Activated T-helper 1 cell treated with anti-CD3 and anti-CD28 coated beads, Interleukin-12 subunit alpha, Interleukin-12 subunit beta, Interleukin-2, Interleukin-4 antibody, amounts not matched to agents 30 ng/mL and 10 ng/mL and 1 ng/mL, durations not matched to agents 14 hours and 24 hours and 36 hours (primary cell): Measurements from ENCODE around the gene ABT1. TPM values are rescaled to one million over a fixed set of nuclear protein-coding genes. Genes with fewer than 3 reads are reported as not detected.

Experiments
- DNase-seq: peaks from one replicate; pipeline ENCODE4 v3.0.0; 2021; ENCODE audit warnings: low spot score
- H3K27ac Mint-ChIP-seq: one replicate; pipeline ENCODE4 v1.8.0; 2021; ENCODE audit warnings: mild to moderate bottlenecking, mixed read lengths
- H3K27me3 Mint-ChIP-seq: one replicate; pipeline ENCODE4 v1.8.0; 2022; ENCODE audit warnings: mild to moderate bottlenecking, moderate library complexity, mixed read lengths; ENCODE audit not compliant: insufficient read depth
- H3K36me3 Mint-ChIP-seq: one replicate; pipeline ENCODE4 v1.8.0; 2021; ENCODE audit warnings: low read depth, mixed read lengths
- H3K4me1 Mint-ChIP-seq: one replicate; pipeline ENCODE4 v1.8.0; 2021; ENCODE audit warnings: low read depth, mixed read lengths
- H3K4me3 Mint-ChIP-seq: one replicate; pipeline ENCODE4 v1.8.0; 2021; ENCODE audit warnings: mild to moderate bottlenecking, moderate library complexity, mixed read lengths
- H3K9me3 Mint-ChIP-seq: one replicate; pipeline ENCODE4 v1.8.0; 2021; ENCODE audit warnings: mixed read lengths
- intact Hi-C: fragments of 100-400 bp; cut with micrococcal nuclease; formaldehyde crosslinking; loops from one replicate; pipeline ENCODE4 v1.15.1; 2024
- total RNA-seq: library from RNA; stranded (reverse); gene quantifications from 2 replicates; pipeline ENCODE4 v1.2.3, GENCODE V29; 2022

Gene ABT1
- total RNA-seq, 1 donor from 2014 or later, result 32.6 TPM

DNA sequence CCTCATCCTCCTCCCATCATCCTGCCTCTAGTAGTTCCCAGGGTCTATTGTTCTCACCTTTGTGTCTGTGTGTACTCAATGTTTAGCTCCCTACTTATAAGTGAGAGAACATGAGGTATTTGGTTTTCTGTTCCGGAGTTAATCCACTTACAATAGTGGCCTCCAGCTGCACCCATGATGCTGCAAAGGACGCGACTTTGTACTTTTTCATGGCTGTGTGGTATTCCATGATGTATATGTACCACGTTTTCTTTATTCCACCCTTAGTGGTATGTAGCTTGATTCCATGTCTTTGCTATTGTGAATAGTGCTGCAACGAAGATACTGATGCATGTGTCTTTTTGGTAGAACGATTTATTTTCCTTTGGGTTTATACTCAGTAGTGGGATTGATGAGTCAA is 18.5 kb upstream of the ABT1 start:
- no peak overlapping the region for H3K4me3 Mint-ChIP-seq
- no peak for DNase-seq
- peaks cover 16% of the 10 kb centered on the region for H3K9me3 Mint-ChIP-seq
- intact Hi-C loops, result no loop called here
- no peak overlapping the region for H3K27ac Mint-ChIP-seq
- H3K27me3 Mint-ChIP-seq, result peaks cover 24% of the 10 kb centered on the region
- peaks cover 33% of the 10 kb centered on the region for H3K4me1 Mint-ChIP-seq
- H3K36me3 Mint-ChIP-seq, result no peaks in the 10 kb centered on the region

DNA sequence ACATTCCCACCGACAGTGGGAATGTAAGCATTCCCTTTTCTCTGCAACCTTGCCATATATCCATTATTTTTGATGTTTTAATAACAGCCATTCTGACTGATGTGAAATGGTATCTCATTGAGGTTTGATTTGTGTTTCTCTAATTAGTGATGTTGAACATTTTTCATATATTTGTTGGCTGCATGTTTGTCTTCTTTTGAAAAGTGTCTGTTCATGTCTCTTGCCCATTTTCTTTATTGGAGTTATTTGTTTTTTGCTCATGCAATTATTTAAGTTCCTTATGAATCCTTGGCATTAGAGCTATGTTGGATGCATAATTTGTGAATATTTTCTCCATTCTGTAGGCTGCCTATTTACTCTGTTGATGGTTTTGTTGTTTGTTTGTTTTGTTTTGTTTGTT is 18.0 kb upstream of the ABT1 start:
- Mint-ChIP-seq H3K9me3 (peaks cover 16% of the 10 kb centered on the region), H3K36me3 (no peaks in the 10 kb centered on the region), H3K4me3 (peak overlapping the region; percentile 36), H3K4me1 (peaks cover 30% of the 10 kb centered on the region), H3K27me3 (peaks cover 28% of the 10 kb centered on the region), H3K27ac (no peak overlapping the region)
- intact Hi-C loops, result no loop called here
- no peak for DNase-seq

DNA sequence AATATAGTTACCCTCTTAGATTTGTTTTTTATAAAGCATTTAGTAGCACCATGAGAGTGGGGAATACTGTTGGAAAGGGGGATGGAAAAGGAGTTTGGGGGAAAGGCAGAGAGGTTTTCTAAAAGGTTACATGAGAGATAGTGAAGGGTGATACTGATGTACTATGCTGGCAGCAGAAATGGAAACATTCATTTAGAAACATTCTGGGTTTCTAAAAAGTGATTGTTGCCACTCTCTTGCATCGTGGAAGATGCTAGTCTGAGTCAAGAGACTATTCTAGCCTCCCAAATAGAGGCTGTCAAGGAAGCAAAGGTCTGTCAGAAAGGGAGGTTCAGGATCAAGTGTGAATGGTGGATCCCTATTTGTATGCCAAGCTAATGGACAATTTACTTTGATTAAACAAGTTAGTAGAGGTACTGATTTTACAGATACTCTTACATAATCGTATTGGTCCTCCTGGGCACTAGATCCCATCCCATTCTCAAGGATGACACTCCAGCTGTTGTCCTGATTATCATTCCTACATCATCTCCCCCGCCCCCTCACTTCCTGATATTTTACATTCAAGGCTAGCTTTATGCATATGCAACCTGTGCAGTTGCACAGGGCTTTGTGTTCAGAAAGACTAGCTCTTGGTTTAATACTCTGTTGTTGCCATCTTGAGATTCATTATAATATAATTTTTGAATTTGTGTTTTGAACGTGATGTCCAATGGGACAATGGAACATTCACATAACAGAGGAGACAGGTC is 15.4 kb upstream of the ABT1 start:
- Mint-ChIP-seq H3K4me1 (peaks cover 23% of the 10 kb centered on the region), H3K27me3 (peaks cover 29% of the 10 kb centered on the region), H3K27ac (peak overlapping the region; percentile 6), H3K9me3 (peaks cover 16% of the 10 kb centered on the region), H3K4me3 (no peak overlapping the region), H3K36me3 (no peaks in the 10 kb centered on the region)
- DNase-seq, result no peak
- intact Hi-C loops, result loop anchor here (1.0 kb wide), 1 partner anchor 11 kb away; no protein-coding TSS in a partner anchor

DNA sequence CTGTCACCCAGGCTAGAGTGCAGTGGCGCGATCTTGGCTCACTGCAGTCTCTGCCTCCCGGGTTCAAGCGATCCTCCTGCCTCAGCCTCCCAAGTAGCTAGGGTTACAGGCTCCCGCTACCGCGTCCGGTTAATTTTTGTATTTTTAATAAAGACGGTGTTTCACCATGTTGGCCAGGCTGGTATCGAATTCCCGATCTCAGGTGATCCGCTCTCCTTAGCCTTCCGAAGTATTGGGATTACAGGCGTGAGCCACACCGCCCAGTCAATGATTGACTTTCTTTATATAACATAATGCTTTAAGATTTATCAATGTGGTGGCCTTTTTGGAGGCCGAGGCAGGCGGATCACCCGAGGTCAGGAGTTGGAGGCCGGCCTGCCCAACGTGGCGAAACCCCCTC is 7.8 kb upstream of the ABT1 start:
- Mint-ChIP-seq H3K27me3 (peaks cover 46% of the 10 kb centered on the region), H3K36me3 (no peaks in the 10 kb centered on the region), H3K9me3 (no peaks in the 10 kb centered on the region), H3K4me1 (peaks cover under 1% of the 10 kb centered on the region), H3K4me3 (no peak overlapping the region), H3K27ac (no peak overlapping the region)
- intact Hi-C loops, result no loop called here
- no peak for DNase-seq

DNA sequence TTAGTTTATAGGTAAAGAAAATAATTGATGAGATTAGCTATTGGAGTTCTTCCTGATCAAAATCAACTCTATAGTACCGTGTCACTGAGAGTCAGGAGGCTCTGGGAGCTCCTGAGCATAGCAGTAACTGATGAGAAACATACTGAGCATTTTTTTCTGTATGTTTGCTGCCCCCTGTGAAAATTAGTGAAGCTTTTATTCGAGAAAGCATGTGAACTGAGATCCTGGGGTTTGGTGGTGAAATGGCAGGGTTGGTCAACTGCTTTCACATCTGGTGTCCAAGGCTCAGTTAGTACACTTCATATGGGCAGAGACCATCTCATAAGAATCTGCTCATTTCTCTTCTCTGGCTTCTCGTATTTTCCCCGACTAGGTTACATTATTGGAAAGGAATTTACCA is 4.1 kb upstream of the ABT1 start:
- no peak for DNase-seq
- intact Hi-C loops, result loop anchor here (1.0 kb wide), 1 partner anchor 11 kb away; no protein-coding TSS in a partner anchor
- no peak overlapping the region for H3K27ac Mint-ChIP-seq
- peaks cover 12% of the 10 kb centered on the region for H3K4me1 Mint-ChIP-seq
- H3K4me3 Mint-ChIP-seq, result no peak overlapping the region
- H3K27me3 Mint-ChIP-seq, result peaks cover 49% of the 10 kb centered on the region
- H3K36me3 Mint-ChIP-seq, result peaks cover 2% of the 10 kb centered on the region
- no peaks in the 10 kb centered on the region for H3K9me3 Mint-ChIP-seq

DNA sequence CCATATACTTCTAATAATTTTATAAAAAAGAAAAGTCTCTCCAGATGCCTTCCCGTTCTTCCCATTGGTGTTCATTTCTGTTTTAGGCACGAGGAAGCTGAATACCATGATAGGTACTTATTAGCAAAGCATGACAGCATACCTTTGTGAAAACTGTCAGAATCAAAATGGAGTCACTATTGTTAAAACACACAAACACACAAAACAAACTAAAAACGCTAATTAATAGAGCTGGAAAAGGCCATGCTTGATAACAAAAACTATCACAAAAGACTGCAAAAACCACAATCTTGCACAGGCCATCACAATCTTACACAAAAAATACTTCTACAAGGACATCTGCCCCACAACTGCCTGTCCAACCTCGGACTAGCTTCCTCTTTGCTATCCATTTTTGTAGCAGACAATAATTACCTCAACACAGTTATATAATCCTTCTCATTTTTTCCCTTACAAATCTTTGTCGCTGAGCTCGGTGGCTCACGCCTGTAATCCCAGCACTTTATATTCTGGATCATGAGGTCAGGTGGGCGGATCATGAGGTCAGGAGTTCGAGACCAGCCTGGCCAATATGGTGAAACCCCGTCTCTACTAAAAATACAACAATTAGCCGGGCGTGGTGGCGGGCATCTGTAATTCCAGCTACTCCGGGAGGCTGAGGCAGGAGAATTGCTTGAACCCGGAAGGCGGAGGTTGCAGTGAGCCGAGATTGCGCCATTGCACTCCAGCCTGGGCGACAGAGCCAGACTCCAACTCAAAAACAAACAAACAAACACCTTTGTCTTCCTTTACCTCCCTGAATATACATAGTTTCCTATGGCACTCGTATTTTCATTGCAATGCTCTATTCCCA is 3.2 kb upstream of the ABT1 start:
- Mint-ChIP-seq H3K27me3 (peaks cover 49% of the 10 kb centered on the region), H3K4me1 (peaks cover 20% of the 10 kb centered on the region), H3K27ac (no peak overlapping the region), H3K4me3 (no peak overlapping the region), H3K36me3 (peaks cover 8% of the 10 kb centered on the region), H3K9me3 (no peaks in the 10 kb centered on the region)
- no peak for DNase-seq
- intact Hi-C loops, result no loop called here

DNA sequence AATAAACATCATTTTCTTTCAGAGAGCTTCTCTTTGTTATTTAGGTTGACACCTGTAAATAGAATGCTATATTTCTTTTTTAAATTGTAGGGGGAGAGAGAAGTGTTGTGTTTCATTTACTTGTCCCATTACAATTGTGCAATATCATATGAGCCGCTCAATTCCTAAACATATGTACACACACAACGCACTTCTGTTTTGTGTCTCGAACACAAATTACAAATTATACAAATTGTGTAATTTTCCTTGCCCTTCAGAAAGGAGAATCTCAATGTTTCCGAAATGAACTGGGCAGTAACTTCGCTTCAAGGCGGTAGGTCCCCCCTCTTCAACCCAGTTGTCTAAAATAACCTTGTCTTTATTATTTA is 2.6 kb upstream of the ABT1 start:
- peaks cover 46% of the 10 kb centered on the region for H3K27me3 Mint-ChIP-seq
- intact Hi-C loops, result no loop called here
- peaks cover 23% of the 10 kb centered on the region for H3K4me1 Mint-ChIP-seq
- H3K27ac Mint-ChIP-seq, result no peak overlapping the region
- H3K4me3 Mint-ChIP-seq, result no peak overlapping the region
- DNase-seq, result no peak
- H3K36me3 Mint-ChIP-seq, result peaks cover 11% of the 10 kb centered on the region
- H3K9me3 Mint-ChIP-seq, result no peaks in the 10 kb centered on the region

DNA sequence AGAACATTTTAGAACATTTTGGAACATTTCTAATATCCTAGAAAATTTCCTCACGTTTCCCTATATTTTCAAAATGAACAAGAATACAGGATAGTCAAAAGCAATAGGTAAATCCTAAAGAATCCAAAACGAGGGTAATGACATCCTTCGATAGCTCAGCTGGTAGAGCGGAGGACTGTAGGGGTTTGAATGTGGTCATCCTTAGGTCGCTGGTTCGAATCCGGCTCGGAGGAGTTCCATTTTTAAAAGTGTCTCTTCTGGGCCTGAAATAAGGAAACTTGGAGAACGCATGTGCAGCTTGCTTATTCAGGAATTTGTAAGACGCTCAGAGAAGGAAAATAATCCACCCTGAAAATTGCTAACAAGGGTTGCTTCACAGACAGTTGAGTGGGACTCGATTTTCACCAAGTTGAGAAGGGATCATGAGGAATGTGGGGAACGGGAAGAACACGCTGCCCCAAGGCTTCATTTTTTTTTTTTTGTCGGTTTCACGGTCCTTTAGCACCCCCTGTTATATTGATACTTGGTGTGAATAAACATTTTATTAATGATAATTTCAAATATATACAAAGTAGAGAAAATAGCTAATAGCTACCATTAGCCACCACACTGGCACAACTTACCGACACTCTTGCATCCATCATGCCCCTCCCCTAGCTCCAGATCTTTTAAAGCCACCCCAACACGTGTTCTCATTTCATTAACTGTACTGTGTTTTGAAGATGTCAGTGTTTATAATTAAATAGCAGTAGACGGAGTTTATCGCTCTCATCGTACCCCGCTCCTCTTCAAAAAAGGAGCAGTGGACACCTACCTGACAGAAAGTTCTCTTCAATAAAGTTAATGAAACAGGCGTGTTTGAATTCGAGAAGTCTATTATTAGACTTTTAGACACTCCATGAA is 1.8 kb upstream of the ABT1 start:
- Mint-ChIP-seq H3K36me3 (peaks cover 18% of the 10 kb centered on the region), H3K27ac (peak overlapping the region; percentile 15), H3K4me1 (peaks cover 32% of the 10 kb centered on the region), H3K4me3 (no peak overlapping the region), H3K27me3 (peaks cover 41% of the 10 kb centered on the region), H3K9me3 (no peaks in the 10 kb centered on the region)
- intact Hi-C loops, result loop anchor here (1.0 to 5.0 kb wide), 4 partner anchors 23 to 1297 kb away; partner anchors contain the start of gene ZNF184
- DNase-seq, result no peak

DNA sequence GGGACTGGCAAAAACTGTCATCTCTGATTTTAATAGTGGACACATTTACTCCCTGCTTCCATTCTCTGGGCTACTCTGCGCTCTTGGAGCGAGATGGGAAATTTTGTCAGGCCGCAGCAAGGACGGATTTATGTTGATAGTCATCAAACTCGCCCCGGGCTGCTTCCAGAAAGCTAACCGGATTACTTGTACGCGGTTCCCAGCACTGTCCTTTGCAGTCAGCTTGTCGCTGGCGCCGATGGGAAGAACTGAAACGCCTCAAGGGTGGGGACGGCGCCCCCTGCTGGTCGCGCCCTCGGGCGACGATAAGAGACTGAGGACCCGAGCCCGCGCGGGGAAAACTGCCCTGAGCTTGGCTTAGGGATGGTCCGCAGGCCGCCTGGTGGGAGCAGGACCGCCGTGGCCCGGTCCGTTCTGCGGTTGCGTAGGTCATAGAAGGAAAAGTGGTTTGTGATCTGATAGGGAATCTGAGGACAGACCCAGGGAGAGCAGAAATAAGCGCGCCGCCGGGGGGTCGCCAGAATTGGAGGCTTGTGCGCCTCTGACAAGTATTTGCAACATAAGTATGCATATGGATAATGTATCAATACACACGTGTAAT is 984 bp upstream of the ABT1 start:
- H3K9me3 Mint-ChIP-seq, result no peaks in the 10 kb centered on the region
- H3K4me3 Mint-ChIP-seq, result no peak overlapping the region
- H3K36me3 Mint-ChIP-seq, result peaks cover 20% of the 10 kb centered on the region
- H3K27me3 Mint-ChIP-seq, result peaks cover 35% of the 10 kb centered on the region
- no peak overlapping the region for H3K27ac Mint-ChIP-seq
- peaks cover 38% of the 10 kb centered on the region for H3K4me1 Mint-ChIP-seq
- DNase-seq, result peak; percentile 82
- intact Hi-C loops, result loop anchor here (1.0 to 5.0 kb wide), 14 partner anchors 18 to 1297 kb away; partner anchors contain the start of genes ZNF184 and ZNF322

DNA sequence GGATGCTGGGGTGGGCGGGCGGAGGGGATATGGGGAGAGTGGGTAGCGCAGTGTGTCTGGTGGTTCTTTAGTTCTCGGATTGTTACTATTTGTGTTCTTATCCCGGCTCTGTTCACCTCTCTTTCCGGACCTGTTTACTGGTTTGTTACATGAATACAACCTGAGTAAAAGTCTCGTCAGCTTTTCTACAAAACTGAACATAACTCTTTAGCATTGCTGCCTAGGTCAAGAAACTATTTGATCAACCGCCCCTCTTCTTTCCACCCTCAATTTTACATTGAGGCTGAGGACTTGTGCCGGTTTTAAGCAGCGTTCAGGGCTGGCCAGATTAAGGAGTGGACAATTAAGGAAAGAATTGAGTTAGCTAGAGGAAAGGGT is 625 bp downstream of the ABT1 start:
- DNase-seq, result no peak
- Mint-ChIP-seq H3K4me3 (no peak overlapping the region), H3K9me3 (no peaks in the 10 kb centered on the region), H3K27me3 (peaks cover 21% of the 10 kb centered on the region), H3K36me3 (peaks cover 20% of the 10 kb centered on the region), H3K4me1 (peaks cover 39% of the 10 kb centered on the region), H3K27ac (no peak overlapping the region)
- intact Hi-C loops, result loop anchor here (1.0 to 5.0 kb wide), 5 partner anchors 10 to 1295 kb away; partner anchors contain the start of gene ZNF184

DNA sequence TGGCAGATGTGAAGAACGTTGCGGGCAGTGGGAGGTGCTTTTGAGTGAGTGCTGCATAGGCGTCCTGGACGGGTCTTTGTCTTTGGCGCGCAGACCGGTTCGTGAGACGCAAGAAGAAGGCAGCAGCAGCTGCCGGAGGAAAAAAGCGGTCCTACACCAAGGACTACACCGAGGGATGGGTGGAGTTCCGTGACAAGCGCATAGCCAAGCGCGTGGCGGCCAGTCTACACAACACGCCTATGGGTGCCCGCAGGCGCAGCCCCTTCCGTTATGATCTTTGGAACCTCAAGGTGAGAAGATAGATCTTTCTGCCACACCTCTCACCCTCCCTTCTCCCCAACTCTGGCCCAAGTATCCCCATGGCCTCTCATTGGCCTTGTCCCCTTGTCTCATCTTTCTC is 1.1 kb downstream of the ABT1 start:
- Mint-ChIP-seq H3K4me1 (peaks cover 39% of the 10 kb centered on the region), H3K9me3 (no peaks in the 10 kb centered on the region), H3K4me3 (no peak overlapping the region), H3K36me3 (peaks cover 20% of the 10 kb centered on the region), H3K27ac (peak overlapping the region; percentile 86), H3K27me3 (peaks cover 17% of the 10 kb centered on the region)
- intact Hi-C loops, result loop anchor here (1.0 to 5.0 kb wide), 5 partner anchors 9 to 1294 kb away; partner anchors contain the start of gene ZNF184
- no peak for DNase-seq

DNA sequence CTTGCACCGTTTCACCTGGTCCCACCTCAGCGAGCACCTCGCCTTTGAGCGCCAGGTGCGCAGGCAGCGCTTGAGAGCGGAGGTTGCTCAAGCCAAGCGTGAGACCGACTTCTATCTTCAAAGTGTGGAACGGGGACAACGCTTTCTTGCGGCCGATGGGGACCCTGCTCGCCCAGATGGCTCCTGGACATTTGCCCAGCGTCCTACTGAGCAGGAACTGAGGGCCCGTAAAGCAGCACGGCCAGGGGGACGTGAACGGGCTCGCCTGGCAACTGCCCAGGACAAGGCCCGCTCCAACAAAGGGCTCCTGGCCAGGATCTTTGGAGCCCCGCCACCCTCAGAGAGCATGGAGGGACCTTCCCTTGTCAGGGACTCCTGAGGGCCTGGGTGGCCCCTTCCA is 1.5 kb downstream of the ABT1 start:
- intact Hi-C loops, result loop anchor here (5.0 kb wide), 3 partner anchors 874 to 1294 kb away; partner anchors contain the start of gene ZNF184
- DNase-seq, result no peak
- Mint-ChIP-seq H3K27me3 (peaks cover 14% of the 10 kb centered on the region), H3K27ac (peak overlapping the region; percentile 86), H3K9me3 (no peaks in the 10 kb centered on the region), H3K36me3 (peaks cover 20% of the 10 kb centered on the region), H3K4me1 (peaks cover 39% of the 10 kb centered on the region), H3K4me3 (no peak overlapping the region)
